Liver (tissue), 9 donors: ENCODE data around the gene TUB. TPM values are rescaled to one million over a fixed set of nuclear protein-coding genes. Genes with fewer than 3 reads are reported as not detected.

Source experiments
- DNase-seq: peaks from one replicate; pipeline ENCODE4 v3.0.0-alpha.2; 2017; ENCODE audit warnings: low spot score
- H3K27ac ChIP-seq, 2 donors: one replicate each; pipeline ENCODE4 v1.7.0; 2013; ENCODE audit warnings: inconsistent platforms in 2 of 2, low read length in 2 of 2, control low read depth in 1 of 2, low read depth in 1 of 2, mild to moderate bottlenecking in 1 of 2
- H3K27me3 ChIP-seq, 4 donors: one replicate each; pipeline versions ENCODE4 v1.6.1 to v1.7.0; 2013; ENCODE audit warnings: low read length in 3 of 4, inconsistent platforms in 1 of 4, mild to moderate bottlenecking in 1 of 4, moderate library complexity in 1 of 4; ENCODE audit not compliant: control insufficient read depth in 4 of 4, insufficient read depth in 4 of 4
- H3K36me3 ChIP-seq, 4 donors: one replicate each; pipeline versions ENCODE4 v1.6.1 to v1.7.0; 2013; ENCODE audit warnings: low read length in 3 of 4, mild to moderate bottlenecking in 3 of 4, low read depth in 1 of 4, moderate library complexity in 1 of 4; ENCODE audit not compliant: control insufficient read depth in 4 of 4, insufficient read depth in 3 of 4
- H3K4me1 ChIP-seq, 4 donors: one replicate each; pipeline versions ENCODE4 v1.6.1 to v1.7.0; 2013; ENCODE audit warnings: low read length in 3 of 4, mild to moderate bottlenecking in 3 of 4, moderate library complexity in 1 of 4; ENCODE audit not compliant: control insufficient read depth in 4 of 4, insufficient read depth in 4 of 4
- H3K4me3 ChIP-seq, 3 donors: one replicate each; pipeline versions ENCODE4 v1.6.1 to v1.7.0; 2013; ENCODE audit warnings: low read length in 3 of 3, control low read depth in 1 of 3, low read depth in 1 of 3, mild to moderate bottlenecking in 1 of 3
- H3K9ac ChIP-seq, 2 donors: one replicate each; pipeline ENCODE4 v1.7.0; 2013; ENCODE audit warnings: low read length in 2 of 2, mild to moderate bottlenecking in 2 of 2, moderate library complexity in 2 of 2, control low read depth in 1 of 2, low read depth in 1 of 2
- H3K9me3 ChIP-seq, 4 donors: one replicate each; pipeline versions ENCODE4 v1.6.1 to v1.7.0; 2013; ENCODE audit warnings: low read length in 3 of 4; ENCODE audit not compliant: control insufficient read depth in 4 of 4
- EGR1 ChIP-seq, 2 donors: IDR thresholded peaks; 2 replicates each; pipeline ENCODE4 v1.6.1; 2016 to 2018; ENCODE audit warnings: antibody characterized with exemption in 2 of 2, low read depth in 2 of 2
- FOXA1 ChIP-seq: IDR thresholded peaks from 2 replicates; pipeline ENCODE4 v1.6.1; 2016; ENCODE audit warnings: antibody characterized with exemption
- FOXA2 ChIP-seq: IDR thresholded peaks from 2 replicates; pipeline ENCODE4 v1.6.1; 2016; ENCODE audit warnings: antibody characterized with exemption
- GABPA ChIP-seq, 2 donors: IDR thresholded peaks in 1 of 2; conservative IDR thresholded peaks in 1 of 2; 2 replicates each; pipeline ENCODE4 v1.6.1; 2016; ENCODE audit warnings: antibody characterized with exemption in 2 of 2, mild to moderate bottlenecking in 1 of 2, moderate library complexity in 1 of 2
- HNF4A ChIP-seq, 2 donors: conservative IDR thresholded peaks; 2 replicates each; pipeline ENCODE4 v1.6.1; 2016; ENCODE audit warnings: antibody characterized with exemption in 2 of 2, mild to moderate bottlenecking in 2 of 2
- HNF4G ChIP-seq: IDR thresholded peaks from 2 replicates; pipeline ENCODE4 v1.6.1; 2016; ENCODE audit warnings: antibody characterized with exemption
- JUND ChIP-seq, 2 donors: IDR thresholded peaks; 2 replicates each; pipeline ENCODE4 v1.6.1; 2016; ENCODE audit warnings: antibody characterized with exemption in 2 of 2
- REST ChIP-seq: IDR thresholded peaks from 2 replicates; pipeline ENCODE4 v1.6.1; 2016; ENCODE audit warnings: antibody characterized with exemption, mild to moderate bottlenecking
- RXRA ChIP-seq, 2 donors: IDR thresholded peaks; 2 replicates each; pipeline ENCODE4 v1.6.1; 2017 to 2018; ENCODE audit warnings: antibody characterized with exemption in 2 of 2, mild to moderate bottlenecking in 1 of 2
- SP1 ChIP-seq: IDR thresholded peaks from 2 replicates; pipeline ENCODE4 v1.6.1; 2018; ENCODE audit warnings: antibody characterized with exemption, mild to moderate bottlenecking
- YY1 ChIP-seq: IDR thresholded peaks from 2 replicates; pipeline ENCODE4 v1.6.1; 2016; ENCODE audit warnings: antibody characterized with exemption, mild to moderate bottlenecking
- WGBS: extraction: QIAGEN DNeasy Blood & Tissue Kit; methylation state at CpG from one replicate; pipeline ENCODE4 v1.1.7; 2013; 5-methylcytosine and 5-hydroxymethylcytosine counted together
- polyA plus RNA-seq, 2 donors: library from polyadenylated mRNA; stranded (reverse) in 1 of 2; unstranded in 1 of 2; fragments of 200-250 nt in 1 of 2; fragments of >200 nt in 1 of 2; fragmentation: Nextera tagmentation in 1 of 2; extraction: Ambion mirVana in 1 of 2; gene quantifications; one replicate each; pipeline versions ENCODE4 v1.2.1 to v1.2.3, GENCODE V29; 2013 to 2015
- total RNA-seq, 2 donors: library from RNA; depleted of rRNA; stranded (reverse); fragments of >200 nt; gene quantifications; one replicate each; pipeline ENCODE4 v1.2.3, GENCODE V29; 2014
- TF ChIP-seq, protein P1 (sequence below): IDR thresholded peaks from 2 replicates; pipeline ENCODE4 v1.6.1; 2016; ENCODE audit warnings: antibody characterized with exemption
- TF ChIP-seq, protein P2 (sequence below): fragments of 150-350 bp; IDR thresholded peaks from 2 replicates; pipeline ENCODE4 v1.5.1; 2017; ENCODE audit warnings: improper control_type of control experiment, low read depth, low read length; ENCODE audit not compliant: missing input control
- donor health status: healthy.
- donor health status: healthy.
- donor health status: healthy.
- donor health status: healthy.
- donor health status: healthy.

The TUB gene
- total and polyA plus RNA-seq, 4 donors = 0.15 to 1.3 (median 0.66) TPM

DNA sequence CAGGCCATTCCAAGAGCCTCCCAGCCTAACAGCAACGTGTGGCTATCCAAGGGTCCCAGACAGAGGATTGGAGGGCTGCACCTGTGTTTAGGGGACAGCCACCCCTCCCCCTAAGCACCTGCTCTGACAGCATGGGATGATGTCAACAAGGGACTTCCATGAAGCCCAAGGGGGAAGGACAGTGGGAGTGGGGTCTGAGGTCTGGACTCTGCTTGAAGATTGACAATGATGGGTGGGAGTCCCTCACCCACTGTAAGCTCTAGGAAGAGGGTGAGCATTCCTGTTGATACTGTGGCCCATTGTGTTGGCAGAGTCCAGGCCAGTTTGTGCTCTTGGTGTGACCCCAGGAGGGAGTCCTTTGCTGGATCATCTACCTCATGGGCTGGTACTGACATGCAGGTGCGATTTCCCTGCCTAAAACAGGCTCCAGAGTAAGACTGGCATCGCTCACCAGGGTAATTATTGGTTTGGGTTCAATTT lies 46.9 kb upstream of the TUB start:
- TF ChIP-seq, protein P1, sequence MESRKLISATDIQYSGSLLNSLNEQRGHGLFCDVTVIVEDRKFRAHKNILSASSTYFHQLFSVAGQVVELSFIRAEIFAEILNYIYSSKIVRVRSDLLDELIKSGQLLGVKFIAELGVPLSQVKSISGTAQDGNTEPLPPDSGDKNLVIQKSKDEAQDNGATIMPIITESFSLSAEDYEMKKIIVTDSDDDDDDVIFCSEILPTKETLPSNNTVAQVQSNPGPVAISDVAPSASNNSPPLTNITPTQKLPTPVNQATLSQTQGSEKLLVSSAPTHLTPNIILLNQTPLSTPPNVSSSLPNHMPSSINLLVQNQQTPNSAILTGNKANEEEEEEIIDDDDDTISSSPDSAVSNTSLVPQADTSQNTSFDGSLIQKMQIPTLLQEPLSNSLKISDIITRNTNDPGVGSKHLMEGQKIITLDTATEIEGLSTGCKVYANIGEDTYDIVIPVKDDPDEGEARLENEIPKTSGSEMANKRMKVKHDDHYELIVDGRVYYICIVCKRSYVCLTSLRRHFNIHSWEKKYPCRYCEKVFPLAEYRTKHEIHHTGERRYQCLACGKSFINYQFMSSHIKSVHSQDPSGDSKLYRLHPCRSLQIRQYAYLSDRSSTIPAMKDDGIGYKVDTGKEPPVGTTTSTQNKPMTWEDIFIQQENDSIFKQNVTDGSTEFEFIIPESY = no peak
- TF ChIP-seq REST = no peak
- TF ChIP-seq YY1 = no peak
- no peak for TF ChIP-seq RXRA (IDR thresholded peaks at IDR 0.05)
- no peak for TF ChIP-seq HNF4A (conservative IDR thresholded peaks at IDR 0.05)
- no peak for TF ChIP-seq EGR1 (IDR thresholded peaks at IDR 0.05; ENCODE audit: low read depth in 2 of 2)
- no peak for TF ChIP-seq FOXA1
- no peak for TF ChIP-seq FOXA2
- TF ChIP-seq SP1 = no peak
- TF ChIP-seq HNF4G = no peak
- DNase-seq = no peak
- Histone ChIP-seq H3K9me3 (no peaks in the 10 kb centered on the region), H3K9ac (no peak overlapping the region), H3K4me1 (peaks cover 0 to 2% (median 0%) of the 10 kb centered on the region in 4 donors), H3K4me3 (no peak overlapping the region), H3K36me3 (no peaks in the 10 kb centered on the region), H3K27ac (no peak overlapping the region), H3K27me3 (no peaks in the 10 kb centered on the region)
- WGBS = 93% methylated on average over 3 of the region's 3 CpGs

- Histone ChIP-seq H3K27ac (no peak overlapping the region), H3K4me3 (no peak overlapping the region), H3K27me3 (no peaks in the 10 kb centered on the region), H3K9ac (no peak overlapping the region), H3K9me3 (no peaks in the 10 kb centered on the region), H3K4me1 (peaks cover 0 to 2% (median 0%) of the 10 kb centered on the region in 4 donors), H3K36me3 (no peaks in the 10 kb centered on the region)
- no peak for DNase-seq
- 81% methylated on average over 5 of the region's 5 CpGs for WGBS
- TF ChIP-seq RXRA (IDR thresholded peaks at IDR 0.05) (peak in 1 of 2 donors; percentile 24), REST (no peak), JUND (IDR thresholded peaks at IDR 0.05) (no peak), GABPA (IDR thresholded peaks at IDR 0.05 in 1 of 2, conservative IDR thresholded peaks at IDR 0.05 in 1 of 2) (no peak), FOXA2 (no peak)
- TF ChIP-seq, protein P2, sequence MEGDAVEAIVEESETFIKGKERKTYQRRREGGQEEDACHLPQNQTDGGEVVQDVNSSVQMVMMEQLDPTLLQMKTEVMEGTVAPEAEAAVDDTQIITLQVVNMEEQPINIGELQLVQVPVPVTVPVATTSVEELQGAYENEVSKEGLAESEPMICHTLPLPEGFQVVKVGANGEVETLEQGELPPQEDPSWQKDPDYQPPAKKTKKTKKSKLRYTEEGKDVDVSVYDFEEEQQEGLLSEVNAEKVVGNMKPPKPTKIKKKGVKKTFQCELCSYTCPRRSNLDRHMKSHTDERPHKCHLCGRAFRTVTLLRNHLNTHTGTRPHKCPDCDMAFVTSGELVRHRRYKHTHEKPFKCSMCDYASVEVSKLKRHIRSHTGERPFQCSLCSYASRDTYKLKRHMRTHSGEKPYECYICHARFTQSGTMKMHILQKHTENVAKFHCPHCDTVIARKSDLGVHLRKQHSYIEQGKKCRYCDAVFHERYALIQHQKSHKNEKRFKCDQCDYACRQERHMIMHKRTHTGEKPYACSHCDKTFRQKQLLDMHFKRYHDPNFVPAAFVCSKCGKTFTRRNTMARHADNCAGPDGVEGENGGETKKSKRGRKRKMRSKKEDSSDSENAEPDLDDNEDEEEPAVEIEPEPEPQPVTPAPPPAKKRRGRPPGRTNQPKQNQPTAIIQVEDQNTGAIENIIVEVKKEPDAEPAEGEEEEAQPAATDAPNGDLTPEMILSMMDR = no peak
These were observed 46.3 kb upstream of the TUB start for GRCh38 chr11:8034604-8035190.
